PFSK-1 (cell line): Measurements from ENCODE around the gene OR5C1.

Experiments used
- POLR2AphosphoS5 ChIP-seq: IDR thresholded peaks from 2 replicates; pipeline ENCODE4 v1.6.1; 2012; ENCODE audit warnings: low read depth, mild to moderate bottlenecking, control low read depth, low read length, moderate library complexity
- SIN3A ChIP-seq: IDR thresholded peaks from 2 replicates; pipeline ENCODE4 v1.6.1; 2012; ENCODE audit warnings: mild to moderate bottlenecking, low read length, moderate library complexity, borderline replicate concordance; ENCODE audit not compliant: insufficient read depth
- TAF1 ChIP-seq: IDR thresholded peaks from 2 replicates; pipeline ENCODE4 v1.6.1; 2012; ENCODE audit warnings: low read length, control low read depth, borderline replicate concordance; ENCODE audit not compliant: insufficient read depth
- TF ChIP-seq, protein P1 (sequence below), 2 experiments: IDR thresholded peaks; 2 replicates each; pipeline versions ENCODE4 v1.6.1 to v1.8.0; 2011 to 2012; ENCODE audit warnings: low read depth in 2 of 2, low read length in 2 of 2, control low read depth in 1 of 2, inconsistent platforms in 1 of 2, mild to moderate bottlenecking in 1 of 2, moderate library complexity in 1 of 2; ENCODE audit not compliant: insufficient read depth in 1 of 2

DNA sequence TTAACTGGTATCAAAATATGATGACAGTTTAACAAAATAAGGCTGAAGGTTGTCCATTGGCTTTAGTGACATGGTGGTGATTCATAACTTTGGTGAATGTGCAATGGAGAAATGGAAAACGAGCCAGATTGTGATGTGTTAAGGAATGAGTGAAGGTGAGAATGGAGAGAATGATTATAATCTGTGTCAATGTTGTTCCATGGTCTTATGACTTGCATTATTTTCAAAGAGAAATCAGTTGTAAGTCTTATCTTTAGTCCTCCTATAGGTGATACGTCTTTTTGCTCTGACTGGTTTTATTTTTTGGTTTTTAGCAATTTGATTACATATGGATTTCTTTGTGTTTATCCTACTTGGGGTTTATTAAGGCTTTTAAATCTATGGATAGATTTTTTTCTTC lies 33.9 kb upstream of the OR5C1 start:
- TF ChIP-seq TAF1 (no peak), POLR2AphosphoS5 (no peak), SIN3A (no peak)
- TF ChIP-seq, protein P1, sequence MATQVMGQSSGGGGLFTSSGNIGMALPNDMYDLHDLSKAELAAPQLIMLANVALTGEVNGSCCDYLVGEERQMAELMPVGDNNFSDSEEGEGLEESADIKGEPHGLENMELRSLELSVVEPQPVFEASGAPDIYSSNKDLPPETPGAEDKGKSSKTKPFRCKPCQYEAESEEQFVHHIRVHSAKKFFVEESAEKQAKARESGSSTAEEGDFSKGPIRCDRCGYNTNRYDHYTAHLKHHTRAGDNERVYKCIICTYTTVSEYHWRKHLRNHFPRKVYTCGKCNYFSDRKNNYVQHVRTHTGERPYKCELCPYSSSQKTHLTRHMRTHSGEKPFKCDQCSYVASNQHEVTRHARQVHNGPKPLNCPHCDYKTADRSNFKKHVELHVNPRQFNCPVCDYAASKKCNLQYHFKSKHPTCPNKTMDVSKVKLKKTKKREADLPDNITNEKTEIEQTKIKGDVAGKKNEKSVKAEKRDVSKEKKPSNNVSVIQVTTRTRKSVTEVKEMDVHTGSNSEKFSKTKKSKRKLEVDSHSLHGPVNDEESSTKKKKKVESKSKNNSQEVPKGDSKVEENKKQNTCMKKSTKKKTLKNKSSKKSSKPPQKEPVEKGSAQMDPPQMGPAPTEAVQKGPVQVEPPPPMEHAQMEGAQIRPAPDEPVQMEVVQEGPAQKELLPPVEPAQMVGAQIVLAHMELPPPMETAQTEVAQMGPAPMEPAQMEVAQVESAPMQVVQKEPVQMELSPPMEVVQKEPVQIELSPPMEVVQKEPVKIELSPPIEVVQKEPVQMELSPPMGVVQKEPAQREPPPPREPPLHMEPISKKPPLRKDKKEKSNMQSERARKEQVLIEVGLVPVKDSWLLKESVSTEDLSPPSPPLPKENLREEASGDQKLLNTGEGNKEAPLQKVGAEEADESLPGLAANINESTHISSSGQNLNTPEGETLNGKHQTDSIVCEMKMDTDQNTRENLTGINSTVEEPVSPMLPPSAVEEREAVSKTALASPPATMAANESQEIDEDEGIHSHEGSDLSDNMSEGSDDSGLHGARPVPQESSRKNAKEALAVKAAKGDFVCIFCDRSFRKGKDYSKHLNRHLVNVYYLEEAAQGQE (IDR thresholded peaks at IDR 0.05; ENCODE audit: insufficient read depth in 1 of 2, low read depth in 2 of 2, low read length in 2 of 2), result no peak
